ENCODE data around the gene HIPK4.
"Not testable (repeated sequence)": the region's sequence is repeated elsewhere in the genome, so short reads cannot be mapped to it uniquely, and the experiment has no call there.

HIPK4 gene

DNA sequence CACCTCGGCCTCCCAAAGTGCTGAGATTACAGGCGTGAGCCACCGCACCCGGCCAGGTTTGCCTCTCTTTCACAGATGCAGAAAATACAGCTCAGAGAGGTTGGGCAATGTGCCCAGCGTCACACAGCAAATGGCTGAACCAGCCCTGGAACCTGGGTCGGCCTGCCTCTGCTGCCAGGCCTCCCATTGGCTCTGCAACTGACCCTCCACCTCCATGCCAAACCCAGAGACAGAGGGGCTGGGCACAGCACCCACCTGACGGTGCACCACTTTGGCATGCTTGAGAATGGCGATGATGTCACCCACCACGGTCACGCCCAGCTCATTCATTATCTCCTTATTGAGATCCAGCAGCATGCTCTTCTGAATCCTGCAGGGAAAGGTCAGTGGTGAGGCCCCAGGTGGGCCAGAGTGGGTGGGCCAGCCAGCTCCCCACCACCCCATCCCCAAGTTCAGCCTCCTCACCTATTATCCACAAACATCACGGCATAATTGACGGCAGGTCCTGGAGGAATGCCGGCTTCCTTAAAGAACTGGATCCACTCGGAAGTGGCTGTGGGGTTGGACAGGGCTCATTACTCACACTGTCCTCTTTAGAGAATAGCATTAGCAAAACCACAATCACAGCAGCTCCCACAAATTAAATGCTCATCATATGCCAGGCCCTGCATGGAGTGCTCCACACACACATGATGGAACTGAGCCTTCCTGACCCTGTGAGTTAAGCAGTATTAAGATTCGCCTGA, 54.0 kb downstream of the HIPK4 start:
- no peak for DNase-seq

DNA sequence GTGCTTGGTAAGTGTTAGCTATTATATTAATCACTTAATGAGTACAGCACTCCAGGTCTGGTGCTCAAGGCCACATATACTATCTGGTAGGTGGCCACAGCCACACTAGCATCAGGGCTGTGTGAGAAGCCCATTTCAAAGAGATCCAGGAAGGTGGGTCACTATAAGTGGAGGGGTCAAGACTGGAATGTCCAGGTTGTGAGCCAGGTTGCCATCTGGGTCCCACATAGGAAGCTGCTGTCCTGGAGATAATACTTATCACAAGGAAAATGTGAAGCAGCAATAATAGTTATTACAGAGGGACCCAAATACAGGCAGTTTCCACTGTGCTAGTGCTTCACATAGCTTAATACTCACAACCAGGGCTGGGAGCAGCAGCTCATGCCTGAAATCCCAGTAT, 54.9 kb downstream of the HIPK4 start:
- no peak for DNase-seq

DNA sequence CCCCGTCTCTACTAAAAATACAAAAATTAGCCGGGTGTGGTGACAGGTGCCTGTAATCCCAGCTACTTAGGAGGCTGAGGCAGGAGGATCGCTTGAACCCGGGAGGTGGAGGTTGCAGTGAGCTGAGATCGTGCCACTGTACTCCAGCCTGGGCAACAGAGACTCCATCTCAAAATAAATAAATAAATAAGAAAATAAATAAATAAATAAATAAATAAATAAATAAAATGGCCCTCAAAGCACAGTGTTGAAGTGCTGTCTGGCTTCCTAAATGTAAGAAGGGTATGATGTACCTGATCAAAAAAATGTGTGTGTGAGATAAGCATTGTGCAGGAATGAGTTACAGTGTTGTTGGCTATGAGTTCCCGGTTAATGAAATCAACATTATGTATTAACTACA, 56.9 kb downstream of the HIPK4 start:
- not testable (repeated sequence) for DNase-seq

DNA sequence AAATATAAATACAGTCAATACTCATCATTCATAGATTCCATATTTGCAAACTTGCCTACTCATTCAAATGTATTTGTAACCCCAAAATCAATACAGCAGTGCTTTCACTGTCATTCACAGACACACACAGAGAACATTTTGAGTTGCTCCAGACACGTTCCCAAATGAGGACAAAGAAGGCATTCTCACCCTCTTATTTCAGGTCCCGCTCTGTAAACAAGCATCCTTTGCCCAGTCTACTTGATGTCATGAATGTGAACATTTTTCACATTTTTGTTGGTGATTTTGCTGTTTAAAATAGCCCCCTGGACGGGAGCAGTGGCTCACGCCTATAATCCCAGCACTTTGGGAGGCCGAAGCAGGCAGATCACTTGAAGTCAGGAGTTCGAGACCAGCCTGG, 57.3 kb downstream of the HIPK4 start:
- DNase-seq = no peak

DNA sequence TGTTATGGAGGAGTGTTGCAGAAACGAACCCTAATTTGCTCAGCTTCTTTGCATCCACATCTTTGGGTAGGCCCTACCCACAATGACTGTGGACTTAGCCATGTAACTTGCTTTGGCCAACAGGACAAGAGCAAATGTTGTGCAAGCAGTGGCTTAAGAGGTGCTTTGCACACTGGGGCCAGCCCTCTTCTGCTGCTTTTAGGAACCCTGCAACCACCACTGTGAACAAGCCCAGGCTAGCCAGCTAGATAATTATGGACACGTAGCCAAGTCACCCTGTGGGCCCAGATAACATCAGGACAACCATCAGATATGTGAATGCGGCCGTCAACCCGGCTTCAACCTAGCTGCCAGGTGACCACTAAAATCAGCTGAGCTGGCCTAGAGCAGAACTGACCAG, 58.9 kb downstream of the HIPK4 start:
- no peak for DNase-seq

Measured in NCI-H2029 treated with DMSO at 0.1 percent for 48 hours (cell line).